K562 (cell line): ENCODE measurements around the gene CXCR6. TPM values are rescaled to one million over a fixed set of nuclear protein-coding genes. Genes with fewer than 3 reads are reported as not detected.

Source experiments
- ATAC-seq: fragments of 200-7000 bp; cut with Tn5 transposase; 3 replicates; pipeline ENCODE4 v1.9.1; 2020; ENCODE audit warnings: moderate library complexity
- BruUV-seq: library from RNA; stranded (reverse); fragments of 400-500 nt; replicated peaks from 2 replicates; lab custom pipeline; 2021; lab: Mats Ljungman, UMichigan
- CTCF ChIA-PET: fragments of 300-600 bp; formaldehyde crosslinking; extraction: SDS; loops from one replicate; lab custom pipeline; 2021; ENCODE audit warnings: low intra/inter-chr PET ratio; lab: Yijun Ruan, JAX
- POLR2A ChIA-PET: fragments of 300-600, 350-650 bp; sonication (Branson Sonifier 250); formaldehyde crosslinking; extraction: SDS; loops from one replicate; lab custom pipeline; 2021; ENCODE audit warnings: antibody characterized with exemption, inconsistent platforms; lab: Yijun Ruan, JAX
- DNase-seq, 4 experiments: peaks; one replicate each; pipeline versions ENCODE4 v3.0.0 to v3.0.0-alpha.2; 2011 to 2018; ENCODE audit warnings: low spot score in 3 of 4, mixed read lengths in 3 of 4; ENCODE audit errors: extremely low read depth in 1 of 4
- FAIRE-seq: peaks from 2 replicates; lab custom pipeline; 2011; peaks lifted over from hg19 to GRCh38; lab: Jason Lieb, UNC
- H2AFZ ChIP-seq: 2 replicates; pipeline ENCODE4 v1.6.0; 2011; ENCODE audit warnings: low read depth, low read length, control low read depth, inconsistent platforms
- H3K27ac ChIP-seq: fragments of 200-600 bp; 3 replicates; pipeline ENCODE4 v1.8.0; 2011; ENCODE audit warnings: low read depth, mild to moderate bottlenecking, control low read depth, inconsistent platforms, low read length, moderate library complexity, mixed read lengths; ENCODE audit errors: extremely low read depth
- H3K27me3 ChIP-seq, 2 experiments: fragments of 300-600 bp in 1 of 2; 2 replicates in 1 of 2; 3 replicates in 1 of 2; pipeline versions ENCODE4 v1.6.0 to v1.8.0; 2011; ENCODE audit warnings: inconsistent platforms in 2 of 2, low read length in 2 of 2, mild to moderate bottlenecking in 1 of 2, mixed read lengths in 1 of 2, moderate library complexity in 1 of 2; ENCODE audit not compliant: control insufficient read depth in 2 of 2, insufficient read depth in 2 of 2
- H3K36me3 ChIP-seq: fragments of 300-600 bp; 3 replicates; pipeline ENCODE4 v1.8.0; 2011; ENCODE audit warnings: mild to moderate bottlenecking, low read length, inconsistent platforms; ENCODE audit not compliant: control insufficient read depth, insufficient read depth
- H3K4me1 ChIP-seq, 2 experiments: fragments of 200-600 bp in 1 of 2; replicated peaks in 1 of 2; 2 replicates in 1 of 2; 3 replicates in 1 of 2; pipeline versions ENCODE4 v1.5.1 to v1.8.0; 2011; ENCODE audit warnings: inconsistent platforms in 2 of 2, low read length in 2 of 2, mild to moderate bottlenecking in 1 of 2, mixed read lengths in 1 of 2, moderate library complexity in 1 of 2; ENCODE audit not compliant: control insufficient read depth in 2 of 2, insufficient read depth in 2 of 2
- H3K4me2 ChIP-seq: 2 replicates; pipeline ENCODE4 v1.6.1; 2011; ENCODE audit warnings: low read length, control low read depth, inconsistent platforms, mixed read lengths; ENCODE audit not compliant: insufficient read depth
- H3K4me3 ChIP-seq: fragments of 200-600 bp; sonication (generic), shearing (Covaris generic); 2 replicates; pipeline ENCODE4 v1.5.1; 2016; ENCODE audit warnings: control low read depth, inconsistent platforms
- H3K79me2 ChIP-seq: fragments of 200-600 bp; 3 replicates; pipeline ENCODE4 v1.8.0; 2011; ENCODE audit warnings: low read length, inconsistent platforms; ENCODE audit not compliant: control insufficient read depth, insufficient read depth
- H3K9ac ChIP-seq, 2 experiments: 2 replicates each; pipeline versions ENCODE4 v1.6.0 to v1.6.1; 2011; ENCODE audit warnings: low read depth in 2 of 2, low read length in 2 of 2, control low read depth in 1 of 2, inconsistent platforms in 1 of 2, mild to moderate bottlenecking in 1 of 2, mixed read lengths in 1 of 2; ENCODE audit not compliant: insufficient read depth in 1 of 2
- H3K9me1 ChIP-seq: one replicate; pipeline ENCODE4 v1.6.0; 2011; ENCODE audit warnings: inconsistent platforms, mild to moderate bottlenecking, low read length, moderate library complexity; ENCODE audit not compliant: control insufficient read depth, insufficient read depth
- H3K9me3 ChIP-seq: replicated peaks from 2 replicates; pipeline ENCODE4 v1.5.1; 2011; ENCODE audit warnings: low read depth, low read length, inconsistent platforms; ENCODE audit not compliant: control insufficient read depth, insufficient read depth
- H4K20me1 ChIP-seq: replicated peaks from 2 replicates; pipeline ENCODE4 v1.6.1; 2011; ENCODE audit warnings: low read length, inconsistent platforms, mixed read lengths; ENCODE audit not compliant: control insufficient read depth, insufficient read depth
- ELF2 ChIP-seq: fragments of 250-450 bp; sonication (Bioruptor Pico); IDR thresholded peaks from 2 replicates; pipeline ENCODE4 v1.5.0; 2021; ENCODE audit warnings: mild to moderate bottlenecking
- MTA1 ChIP-seq: fragments of 450-650 bp; IDR thresholded peaks from 2 replicates; pipeline ENCODE4 v1.6.1; 2017; ENCODE audit warnings: borderline replicate concordance
- RAD21 ChIP-seq, 2 experiments: fragments of 250-450 bp in 1 of 2; fragments of 450-650 bp in 1 of 2; sonication (Bioruptor Pico) in 1 of 2; formaldehyde crosslinking in 1 of 2; IDR thresholded peaks in 1 of 2; conservative IDR thresholded peaks in 1 of 2; 2 replicates each; pipeline versions ENCODE4 v1.4.0 to v1.8.0; 2020 to 2022; ENCODE audit warnings: mild to moderate bottlenecking in 2 of 2, moderate library complexity in 1 of 2
- WGBS: fragments of 100-300 bp; shearing (Covaris generic); methylation state at CpG from one replicate; pipeline ENCODE4 v1.1.6; 2016; ENCODE audit warnings: low coverage, mixed read lengths; ENCODE audit not compliant: insufficient coverage; ENCODE audit errors: missing lambda C conversion rate; 5-methylcytosine and 5-hydroxymethylcytosine counted together
- in situ Hi-C: fragments of 300-500 bp; cut with MboI; formaldehyde crosslinking; loops from 4 replicates; pipeline ENCODE4 v1.15.0; 2018; ENCODE audit warnings: inconsistent platforms, mixed read lengths
- intact Hi-C: fragments of 100-400 bp; cut with micrococcal nuclease; formaldehyde crosslinking; loops from 2 replicates; pipeline ENCODE4 v1.14.2; 2022
- polyA plus RNA-seq, 8 experiments: library from polyadenylated mRNA; depleted of rRNA in 4 of 8; stranded (reverse) in 5 of 8; unstranded in 3 of 8; fragments of >200 nt; fragmentation: Nextera tagmentation in 2 of 8; fragmentation: Illumina TruSeq in 1 of 8; extraction: Ambion mirVana in 2 of 8; extraction: Trizol in 1 of 8; gene quantifications; 2 replicates each; pipeline versions ENCODE4 v1.2.1 to v1.2.3, GENCODE V29; 2011 to 2014; ENCODE audit warnings: inconsistent platforms in 1 of 8, missing spikeins in 1 of 8
- total RNA-seq, 7 experiments: library from RNA; depleted of rRNA in 6 of 7; stranded (reverse); fragments of >200 nt in 6 of 7; fragmentation: Illumina TruSeq in 2 of 7; extraction: Trizol in 2 of 7; gene quantifications; 2 replicates each; pipeline versions ENCODE4 v1.2.1 to v1.2.3, GENCODE V29; 2011 to 2021; ENCODE audit warnings: low replicate concordance in 1 of 7
- TF ChIP-seq, protein P1 (sequence below), 3 experiments: IDR thresholded peaks in 2 of 3; conservative IDR thresholded peaks in 1 of 3; 2 replicates each; pipeline ENCODE4 v1.5.1; 2011 to 2012; ENCODE audit warnings: low read length in 3 of 3, mild to moderate bottlenecking in 3 of 3, control low read depth in 2 of 3, improper control_type of control experiment in 1 of 3, inconsistent platforms in 1 of 3, low read depth in 1 of 3, mixed read lengths in 1 of 3, moderate library complexity in 1 of 3; ENCODE audit not compliant: insufficient read depth in 2 of 3
- TF ChIP-seq, protein P2 (sequence below): fragments of 450-650 bp; formaldehyde crosslinking; IDR thresholded peaks from 2 replicates; pipeline ENCODE4 v1.4.0; 2020; ENCODE audit warnings: mild to moderate bottlenecking, mixed read lengths

The CXCR6 gene
- total and polyA plus RNA-seq, 9 of the 15 experiments (the other 6 are each of a cell fraction or from before 2014, with no cell fraction given): 0.28 TPM; not detected in 8

DNA sequence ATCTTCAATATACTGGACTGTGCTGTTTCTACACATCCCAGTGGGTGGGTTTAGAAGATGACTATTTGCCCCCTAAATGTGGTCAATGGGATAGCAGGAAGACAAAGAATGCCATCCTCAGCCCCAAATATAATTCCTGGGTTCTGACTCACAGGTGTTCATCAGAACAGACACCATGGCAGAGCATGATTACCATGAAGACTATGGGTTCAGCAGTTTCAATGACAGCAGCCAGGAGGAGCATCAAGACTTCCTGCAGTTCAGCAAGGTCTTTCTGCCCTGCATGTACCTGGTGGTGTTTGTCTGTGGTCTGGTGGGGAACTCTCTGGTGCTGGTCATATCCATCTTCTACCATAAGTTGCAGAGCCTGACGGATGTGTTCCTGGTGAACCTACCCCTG lies 3.0 kb downstream of the CXCR6 start:
- POLR2A ChIA-PET: interaction anchor here (0.8 kb wide), 1 partner anchor 13 kb away, joined by 4 read pairs; no protein-coding TSS in a partner anchor
- no TSS peak for BruUV-seq
- 91% methylated on average over 1 of the region's 1 CpG for WGBS
- TF ChIP-seq, protein P1, sequence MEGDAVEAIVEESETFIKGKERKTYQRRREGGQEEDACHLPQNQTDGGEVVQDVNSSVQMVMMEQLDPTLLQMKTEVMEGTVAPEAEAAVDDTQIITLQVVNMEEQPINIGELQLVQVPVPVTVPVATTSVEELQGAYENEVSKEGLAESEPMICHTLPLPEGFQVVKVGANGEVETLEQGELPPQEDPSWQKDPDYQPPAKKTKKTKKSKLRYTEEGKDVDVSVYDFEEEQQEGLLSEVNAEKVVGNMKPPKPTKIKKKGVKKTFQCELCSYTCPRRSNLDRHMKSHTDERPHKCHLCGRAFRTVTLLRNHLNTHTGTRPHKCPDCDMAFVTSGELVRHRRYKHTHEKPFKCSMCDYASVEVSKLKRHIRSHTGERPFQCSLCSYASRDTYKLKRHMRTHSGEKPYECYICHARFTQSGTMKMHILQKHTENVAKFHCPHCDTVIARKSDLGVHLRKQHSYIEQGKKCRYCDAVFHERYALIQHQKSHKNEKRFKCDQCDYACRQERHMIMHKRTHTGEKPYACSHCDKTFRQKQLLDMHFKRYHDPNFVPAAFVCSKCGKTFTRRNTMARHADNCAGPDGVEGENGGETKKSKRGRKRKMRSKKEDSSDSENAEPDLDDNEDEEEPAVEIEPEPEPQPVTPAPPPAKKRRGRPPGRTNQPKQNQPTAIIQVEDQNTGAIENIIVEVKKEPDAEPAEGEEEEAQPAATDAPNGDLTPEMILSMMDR (IDR thresholded peaks at IDR 0.05 in 2 of 3, conservative IDR thresholded peaks at IDR 0.05 in 1 of 3; ENCODE audit: insufficient read depth in 2 of 3, low read depth in 1 of 3, low read length in 3 of 3): peak in 2 of 3 experiments; percentile 10 to 24; a peak in 1 of 6 replicates
- no peak for TF ChIP-seq ELF2 (CRISPR knock-in tag)
- TF ChIP-seq, protein P2, sequence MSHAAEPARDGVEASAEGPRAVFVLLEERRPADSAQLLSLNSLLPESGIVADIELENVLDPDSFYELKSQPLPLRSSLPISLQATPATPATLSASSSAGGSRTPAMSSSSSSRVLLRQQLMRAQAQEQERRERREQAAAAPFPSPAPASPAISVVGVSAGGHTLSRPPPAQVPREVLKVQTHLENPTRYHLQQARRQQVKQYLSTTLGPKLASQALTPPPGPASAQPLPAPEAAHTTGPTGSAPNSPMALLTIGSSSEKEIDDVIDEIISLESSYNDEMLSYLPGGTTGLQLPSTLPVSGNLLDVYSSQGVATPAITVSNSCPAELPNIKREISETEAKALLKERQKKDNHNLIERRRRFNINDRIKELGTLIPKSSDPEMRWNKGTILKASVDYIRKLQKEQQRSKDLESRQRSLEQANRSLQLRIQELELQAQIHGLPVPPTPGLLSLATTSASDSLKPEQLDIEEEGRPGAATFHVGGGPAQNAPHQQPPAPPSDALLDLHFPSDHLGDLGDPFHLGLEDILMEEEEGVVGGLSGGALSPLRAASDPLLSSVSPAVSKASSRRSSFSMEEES (CRISPR knock-in tag): no peak
- no peak for TF ChIP-seq MTA1
- TF ChIP-seq RAD21 (CRISPR knock-in tag; conservative IDR thresholded peaks at IDR 0.05 in 1 of 2, IDR thresholded peaks at IDR 0.05 in 1 of 2): peak in 1 of 2 experiments; percentile 20; a peak in 1 of 4 replicates
- TF ChIP-seq, all 486 proteins: peak for 2
- DNase-seq (no peak), FAIRE-seq (no peak), ATAC-seq (no peak)
- Histone ChIP-seq H3K4me3 (no peak overlapping the region), H3K9me1 (peaks cover 3% of the 10 kb centered on the region), H4K20me1 (0 out of 2 replicates have a peak, but pooled peaks cover 10% of the 10 kb centered on the region), H3K4me2 (no peak overlapping the region), H3K9me3 (no peaks in the 10 kb centered on the region), H3K9ac (no peak overlapping the region), H3K4me1 (no peaks in the 10 kb centered on the region), H3K27ac (no peak overlapping the region), H3K27me3 (no peaks in the 10 kb centered on the region), H3K79me2 (no peaks in the 10 kb centered on the region), H2AFZ (no peak overlapping the region), H3K36me3 (peaks cover 52% of the 10 kb centered on the region; the same call in 2 of the 3 replicates)
- in situ Hi-C loops (no loop called here), intact Hi-C loops (no loop called here)
- CTCF ChIA-PET: interaction anchor here (1.6 kb wide), 1 partner anchor 133 kb away, joined by 4 read pairs; no protein-coding TSS in a partner anchor
